ENCODE data around the gene INTS7.
"Not testable (repeated sequence)": the region's sequence is repeated elsewhere in the genome, so short reads cannot be mapped to it uniquely, and the experiment has no call there.

INTS7 gene

DNA sequence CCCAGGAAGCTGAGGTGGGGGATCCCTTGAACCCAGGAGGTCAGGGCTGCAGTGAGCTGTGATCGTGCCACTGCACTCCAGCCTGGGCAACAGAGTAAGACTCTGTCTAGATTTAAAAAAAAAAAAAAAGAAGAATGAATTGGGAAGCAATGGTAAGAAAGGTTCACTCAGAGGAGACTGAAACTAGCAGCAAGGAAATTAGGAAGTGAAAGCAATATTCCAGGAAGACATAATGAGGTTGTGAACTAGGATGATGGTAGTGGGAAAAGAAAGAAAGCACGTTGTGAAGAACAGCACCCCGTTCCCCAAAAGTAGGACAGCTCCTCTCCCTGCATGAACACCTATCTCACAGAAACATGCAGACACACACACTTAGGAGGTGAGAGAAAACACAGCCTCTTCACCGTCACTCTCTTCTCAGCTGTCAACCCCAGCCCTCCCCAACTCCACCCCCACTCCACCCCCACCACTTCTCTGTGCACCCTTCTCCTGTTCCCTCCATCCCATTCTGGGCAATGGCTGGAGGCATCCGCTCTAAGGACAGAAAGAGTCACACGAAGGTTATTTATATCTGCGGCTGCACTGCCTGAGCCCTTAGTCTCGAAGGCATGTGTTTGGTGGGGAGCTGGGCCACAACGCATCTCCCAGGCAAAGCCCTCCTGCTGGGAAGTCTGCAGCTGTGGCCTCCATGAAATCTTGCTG lies 103.0 kb downstream of the INTS7 start:
- no peak for DNase-seq

DNA sequence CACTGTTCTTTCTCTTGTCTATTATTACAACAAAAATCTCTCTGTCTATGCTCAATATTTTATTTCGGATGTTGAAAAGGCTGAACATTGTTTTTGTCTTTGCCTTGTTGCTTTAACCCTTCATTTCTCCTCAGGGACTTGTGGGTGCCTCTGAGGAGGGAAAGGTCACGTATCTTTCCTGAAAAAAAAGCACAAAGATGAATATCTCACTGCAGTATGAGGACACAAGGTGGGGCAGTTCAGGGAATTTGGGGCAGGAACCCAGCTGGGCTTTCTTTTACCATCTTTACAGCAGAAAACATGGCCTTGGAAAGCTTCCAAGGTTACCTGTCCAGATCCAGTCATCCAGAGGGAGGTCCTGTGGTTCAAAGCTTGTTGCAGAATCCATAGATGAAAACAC lies 105.7 kb downstream of the INTS7 start:
- no peak for DNase-seq

DNA sequence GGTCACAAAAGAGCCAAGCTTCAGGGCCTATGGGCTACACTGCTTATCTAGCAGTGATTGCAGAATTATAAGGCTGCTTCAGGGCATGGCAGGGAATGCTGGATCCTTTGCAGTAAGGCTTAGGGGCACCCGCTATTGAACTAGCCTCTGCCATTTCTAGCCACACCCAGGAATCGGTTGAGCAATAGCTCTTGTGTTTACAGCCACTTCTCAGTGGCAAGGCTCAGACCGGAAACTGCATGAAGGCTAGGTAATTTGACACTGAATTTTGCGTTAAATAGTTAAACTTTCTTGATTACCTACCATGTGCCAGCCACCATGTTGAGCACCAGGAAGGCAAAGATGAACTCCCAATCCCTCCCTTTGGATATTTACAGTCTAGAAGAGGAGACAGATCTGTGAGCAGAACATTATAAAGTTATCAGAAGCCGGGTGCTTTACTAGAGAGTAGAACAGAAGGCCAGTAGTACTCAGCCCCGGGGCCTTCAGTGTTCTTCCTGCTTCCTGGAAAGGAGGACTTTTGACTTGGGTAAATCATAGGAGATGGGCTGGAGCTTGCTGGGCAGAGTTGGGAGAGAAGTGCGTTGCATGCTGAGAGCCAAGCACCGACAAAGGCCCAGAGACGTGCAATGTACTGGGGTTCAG lies 106.2 kb downstream of the INTS7 start:
- no peak for DNase-seq

DNA sequence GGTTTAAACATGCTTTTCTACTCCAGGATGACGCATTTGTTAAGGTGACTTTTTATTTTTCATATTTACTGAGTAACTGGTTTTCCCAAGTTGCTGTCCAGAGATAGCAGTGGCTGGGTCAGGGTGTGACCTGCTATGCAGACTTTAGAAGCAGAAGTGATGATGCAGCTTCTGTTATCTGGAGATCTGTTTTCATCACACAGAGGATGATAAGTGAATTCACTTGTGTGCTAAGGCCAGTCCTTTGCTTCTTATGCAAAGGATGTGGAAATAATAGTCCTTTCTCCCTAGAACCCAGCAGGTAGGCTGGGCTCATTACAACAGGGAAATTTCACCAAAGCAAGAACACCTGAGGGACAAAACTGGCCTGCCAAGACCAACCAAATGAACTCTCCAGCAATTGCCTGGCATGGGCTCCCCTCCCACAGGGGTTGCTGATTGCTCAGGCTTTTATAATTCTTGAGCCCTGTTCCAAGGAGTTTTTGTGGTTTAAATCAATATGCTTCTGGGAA lies 107.0 kb downstream of the INTS7 start:
- no peak for DNase-seq

DNA sequence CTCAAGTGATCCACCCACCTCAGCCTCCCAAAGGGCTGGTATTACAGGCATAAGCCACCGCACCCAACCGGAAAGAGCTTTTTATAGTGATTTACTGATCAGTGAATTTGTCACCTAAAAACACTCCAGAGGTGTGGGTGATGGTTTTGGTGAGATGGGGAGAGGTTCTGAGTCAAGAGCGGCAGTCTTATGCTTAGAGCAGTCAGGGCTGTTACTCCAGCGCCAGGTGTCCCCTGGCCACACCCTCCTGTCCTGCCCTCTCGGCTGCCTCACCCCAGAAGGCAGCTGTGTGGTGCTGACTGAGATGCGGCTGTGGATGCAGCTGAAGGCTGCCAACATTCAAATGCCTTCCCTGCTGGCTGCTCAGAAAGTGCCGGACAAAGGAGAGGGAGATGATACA lies 110.3 kb downstream of the INTS7 start:
- no peak for DNase-seq

DNA sequence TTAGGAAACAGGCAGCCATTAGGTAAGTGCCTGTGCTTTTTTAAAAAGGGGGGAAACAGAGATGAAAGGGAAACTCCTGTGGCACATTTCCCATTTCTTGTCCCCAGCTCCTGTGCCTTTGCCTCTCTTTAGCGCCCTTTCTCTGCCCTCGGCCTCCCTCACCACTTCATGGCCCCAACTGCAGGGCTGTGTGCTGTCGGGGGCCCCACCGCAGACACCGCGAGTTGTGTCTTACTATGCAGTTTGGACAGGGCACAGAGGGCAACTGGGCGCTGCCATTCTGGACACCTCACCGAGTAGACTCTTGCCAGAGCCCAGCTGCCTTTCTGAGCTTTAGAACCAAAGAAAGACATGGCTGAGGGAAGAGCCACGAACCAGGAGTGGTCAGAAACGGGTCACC lies 111.1 kb downstream of the INTS7 start:
- no peak for DNase-seq

DNA sequence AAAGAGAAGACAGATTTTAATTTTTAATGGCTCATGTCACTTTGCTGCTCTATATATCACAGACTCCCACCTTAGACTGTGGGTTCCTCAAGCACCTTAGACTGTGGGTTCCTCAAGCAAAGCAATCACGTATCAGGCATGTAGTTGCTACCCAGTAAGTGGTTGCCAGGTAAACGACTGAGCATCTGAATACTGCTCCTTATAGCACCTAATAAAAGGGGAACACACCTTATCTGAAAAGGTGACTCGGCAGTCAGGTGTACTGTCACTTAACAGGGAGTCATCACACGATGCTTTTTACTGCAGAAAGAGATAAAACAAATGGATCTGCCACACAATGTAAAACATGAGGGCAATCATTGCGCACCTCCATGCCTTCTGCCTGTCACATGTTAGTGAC lies 112.3 kb downstream of the INTS7 start:
- no peak for DNase-seq

DNA sequence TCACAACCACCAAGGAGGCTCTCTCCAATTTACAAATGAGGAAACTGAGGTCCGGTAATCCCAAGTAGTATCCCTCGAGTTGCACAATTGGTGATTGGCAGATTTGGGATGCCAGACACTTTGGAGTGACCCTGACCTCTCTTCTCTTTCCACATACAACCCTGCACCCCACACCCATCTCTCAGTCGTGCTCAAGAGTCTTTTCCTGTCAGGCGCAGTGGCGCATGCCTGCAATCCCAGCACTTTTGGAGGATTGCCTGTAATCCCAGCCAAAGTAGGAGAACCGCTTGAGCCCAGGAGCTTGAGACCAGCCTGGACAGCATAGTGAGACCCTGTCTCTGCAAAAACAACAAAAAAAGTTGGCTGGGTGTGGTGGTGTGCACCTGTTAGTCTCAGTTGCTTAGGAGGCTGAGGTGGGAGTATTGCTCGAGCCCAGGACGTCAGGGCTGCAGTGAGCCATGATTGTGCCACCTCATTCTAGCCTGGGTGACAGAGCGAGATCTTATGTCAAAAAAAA lies 113.7 kb downstream of the INTS7 start:
- no peak for DNase-seq

DNA sequence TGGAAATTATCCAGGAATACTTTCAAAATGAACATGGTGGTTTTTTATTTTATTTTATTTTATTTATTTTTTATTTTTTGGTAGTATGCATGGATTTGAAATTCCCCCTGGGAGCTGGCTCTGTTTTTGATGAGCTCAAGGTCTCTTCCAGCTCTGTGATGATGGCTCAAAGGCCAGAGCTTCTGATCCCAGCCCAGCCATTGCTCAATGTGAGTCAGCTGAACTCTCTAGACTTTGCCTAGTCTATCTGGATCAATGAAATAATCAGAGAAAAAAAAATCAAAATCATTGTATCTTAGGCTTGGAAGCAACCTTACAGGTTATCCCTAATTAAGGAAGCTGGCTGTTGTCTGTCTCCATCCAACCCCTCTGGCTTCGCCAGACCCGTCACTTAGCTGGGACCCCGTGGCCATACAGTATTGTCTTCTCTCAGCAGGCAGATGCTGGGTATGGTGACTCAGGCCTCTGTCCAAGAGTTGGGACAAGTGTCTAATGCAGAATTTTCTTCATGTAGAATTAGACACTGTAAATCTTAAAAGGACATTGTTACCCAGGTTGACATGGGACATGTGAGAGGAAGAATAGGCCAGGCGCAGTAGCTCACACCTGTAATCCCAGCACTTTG lies 114.6 kb downstream of the INTS7 start:
- no peak for DNase-seq

DNA sequence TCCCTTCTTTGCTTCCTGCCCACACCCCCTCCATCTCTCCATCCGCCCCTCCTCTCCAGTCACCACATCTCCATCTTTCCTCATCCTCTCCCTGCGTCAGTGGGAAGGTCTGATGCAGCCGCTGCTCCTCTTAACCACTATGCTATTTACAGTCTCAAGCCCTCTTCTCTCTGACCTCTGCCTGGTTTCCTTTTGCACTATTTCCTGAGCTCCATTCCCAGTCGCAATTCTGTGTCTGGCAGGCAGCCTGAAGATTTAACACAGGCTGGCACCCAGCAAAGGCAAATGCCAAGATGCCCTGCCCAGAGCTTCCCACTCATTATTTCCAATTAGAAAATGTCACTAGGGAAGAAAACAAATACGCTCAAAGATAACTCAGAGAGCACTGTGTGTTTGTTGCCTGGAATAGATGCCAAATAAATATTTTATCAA lies 115.2 kb downstream of the INTS7 start:
- no peak for DNase-seq

DNA sequence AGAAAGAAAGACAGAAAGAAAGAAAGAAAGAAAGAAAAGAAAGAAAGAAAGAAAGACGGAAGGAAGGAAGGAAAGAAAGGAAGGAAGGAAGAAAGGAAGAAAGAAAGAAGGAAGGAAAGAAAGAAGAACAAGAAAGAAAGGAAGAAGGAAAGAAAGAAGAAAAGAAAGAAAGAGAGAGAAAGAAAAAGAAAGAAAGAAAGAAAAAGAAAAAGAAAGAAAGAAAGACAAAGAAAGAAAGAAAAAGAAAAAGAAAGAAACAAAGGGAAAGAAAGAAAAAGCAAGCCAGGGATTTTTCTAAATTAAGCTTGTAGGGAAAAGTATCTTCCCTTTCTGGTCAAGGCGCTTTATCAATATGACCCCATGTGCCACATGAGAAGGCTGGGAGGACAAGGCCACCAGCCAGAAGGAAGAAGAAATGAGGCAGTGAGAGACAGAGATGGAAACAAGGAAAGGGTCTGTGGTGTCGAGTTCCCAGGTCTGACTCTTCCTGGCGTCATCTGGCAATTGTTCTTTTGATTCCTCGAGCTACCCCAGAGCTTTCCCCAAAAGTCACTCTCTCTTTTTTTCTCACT lies 116.4 kb downstream of the INTS7 start:
- no peak for DNase-seq

DNA sequence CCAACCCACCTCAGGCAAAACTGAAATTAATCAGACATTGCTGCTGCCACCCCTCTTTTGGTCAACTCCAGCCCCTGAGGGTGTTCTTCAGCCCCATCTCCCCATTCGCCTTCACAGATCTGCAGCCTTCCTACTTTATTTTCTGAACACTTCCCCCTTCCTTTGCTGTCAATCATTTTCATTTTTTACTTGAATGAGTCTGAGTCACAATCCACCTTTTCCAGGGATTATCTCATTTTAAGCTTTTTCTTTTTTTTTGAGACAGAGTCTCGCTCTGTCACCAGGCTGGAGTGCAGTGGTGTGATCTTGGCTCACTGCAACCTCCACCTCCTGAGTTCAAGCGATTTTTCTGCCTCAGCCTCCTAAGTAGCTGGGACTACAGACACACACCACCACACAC lies 118.9 kb downstream of the INTS7 start:
- DNase-seq, result not testable (repeated sequence)

DNA sequence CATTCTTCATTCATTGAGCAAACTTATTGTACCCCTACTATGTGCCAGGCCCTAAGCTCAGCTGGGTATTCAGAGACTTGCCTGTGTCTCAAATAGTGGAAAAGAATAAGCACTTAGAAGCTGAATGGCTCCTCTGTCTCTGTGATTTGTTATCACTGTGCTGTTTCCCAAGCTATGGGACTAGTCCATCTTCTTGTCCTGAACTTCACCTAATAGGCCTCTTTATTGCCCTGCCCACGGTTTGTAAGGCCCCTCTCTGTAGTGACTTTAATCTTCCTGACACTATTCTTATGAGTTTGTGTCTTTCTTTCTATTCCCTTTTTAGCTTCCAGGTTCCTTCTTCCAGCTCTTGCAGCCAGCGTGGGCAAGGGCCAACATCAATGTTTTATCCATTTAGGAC lies 119.4 kb downstream of the INTS7 start:
- DNase-seq, result no peak

DNA sequence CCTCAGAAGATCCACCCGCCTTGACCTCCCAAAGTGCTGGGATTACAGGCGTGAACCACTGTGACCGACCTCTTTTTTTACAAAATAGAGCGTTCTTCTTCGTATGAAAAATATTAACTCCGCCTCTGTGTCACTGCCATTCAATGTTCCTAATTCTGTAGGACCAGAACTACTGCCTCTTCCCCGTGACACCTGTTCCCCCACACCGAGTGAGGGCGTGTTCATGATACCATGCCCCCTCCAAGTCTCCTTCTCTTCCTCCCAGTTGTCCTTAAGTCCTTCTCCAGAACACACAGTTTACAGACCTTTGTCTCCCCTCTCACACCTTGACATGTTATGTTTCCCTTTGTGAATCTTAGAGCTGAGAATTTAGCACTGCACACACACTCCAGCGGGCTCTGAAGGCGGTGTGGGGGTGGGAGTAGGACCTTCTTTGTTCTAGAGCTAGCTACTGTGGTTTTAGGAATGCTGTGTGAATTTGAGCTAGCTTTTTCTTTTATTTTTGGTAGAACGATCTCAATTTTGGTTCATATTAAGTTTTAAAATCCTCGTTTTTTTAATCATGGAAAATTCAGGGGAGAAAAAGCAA lies 122.4 kb downstream of the INTS7 start:
- DNase-seq, result no peak

DNA sequence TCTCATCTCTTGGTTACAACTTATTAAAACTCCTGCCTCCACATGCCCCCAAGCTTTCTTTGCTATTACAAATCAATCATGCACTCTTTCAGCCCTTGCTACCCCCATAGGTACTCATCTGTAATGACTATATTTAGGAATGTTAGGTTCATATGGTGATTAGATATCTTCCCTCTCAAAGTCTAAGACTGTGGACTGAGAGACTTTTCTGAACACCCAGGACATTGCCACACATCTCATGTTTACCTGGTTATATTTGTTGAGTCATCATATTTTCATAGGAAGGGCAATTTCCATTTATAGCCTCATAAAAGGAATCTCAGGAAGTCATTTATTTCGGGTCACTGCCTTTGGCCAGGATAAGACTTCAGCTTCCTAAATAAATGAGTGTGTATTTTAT lies 123.3 kb downstream of the INTS7 start:
- no peak for DNase-seq

DNA sequence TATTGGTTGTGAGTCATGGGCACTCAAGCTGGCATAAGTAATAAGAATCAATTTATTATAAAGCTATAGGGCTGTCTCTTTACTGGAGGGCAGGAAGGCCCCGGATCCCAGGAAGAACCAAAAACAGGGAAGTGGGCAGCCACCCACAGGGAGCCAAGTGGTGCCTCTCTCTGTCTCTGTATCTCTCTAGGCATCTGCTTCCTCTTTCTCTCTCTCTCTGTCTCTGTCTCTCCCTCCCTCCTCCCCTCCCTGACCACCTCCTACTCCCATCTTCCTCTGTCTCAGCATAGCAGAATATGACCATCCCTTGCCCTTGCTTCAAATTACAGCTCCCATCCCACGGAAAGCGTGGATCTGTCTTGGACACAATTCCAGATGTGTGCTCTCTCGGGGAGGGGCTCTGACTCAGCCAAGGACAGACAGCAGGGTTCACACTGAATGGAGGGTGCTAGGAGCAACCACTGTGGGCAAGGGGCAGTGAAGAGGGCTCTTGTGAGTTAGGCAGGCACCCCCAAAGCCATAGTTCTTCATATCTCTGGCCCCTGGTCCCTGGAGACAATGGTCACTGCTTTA lies 124.4 kb downstream of the INTS7 start:
- DNase-seq, result no peak

DNA sequence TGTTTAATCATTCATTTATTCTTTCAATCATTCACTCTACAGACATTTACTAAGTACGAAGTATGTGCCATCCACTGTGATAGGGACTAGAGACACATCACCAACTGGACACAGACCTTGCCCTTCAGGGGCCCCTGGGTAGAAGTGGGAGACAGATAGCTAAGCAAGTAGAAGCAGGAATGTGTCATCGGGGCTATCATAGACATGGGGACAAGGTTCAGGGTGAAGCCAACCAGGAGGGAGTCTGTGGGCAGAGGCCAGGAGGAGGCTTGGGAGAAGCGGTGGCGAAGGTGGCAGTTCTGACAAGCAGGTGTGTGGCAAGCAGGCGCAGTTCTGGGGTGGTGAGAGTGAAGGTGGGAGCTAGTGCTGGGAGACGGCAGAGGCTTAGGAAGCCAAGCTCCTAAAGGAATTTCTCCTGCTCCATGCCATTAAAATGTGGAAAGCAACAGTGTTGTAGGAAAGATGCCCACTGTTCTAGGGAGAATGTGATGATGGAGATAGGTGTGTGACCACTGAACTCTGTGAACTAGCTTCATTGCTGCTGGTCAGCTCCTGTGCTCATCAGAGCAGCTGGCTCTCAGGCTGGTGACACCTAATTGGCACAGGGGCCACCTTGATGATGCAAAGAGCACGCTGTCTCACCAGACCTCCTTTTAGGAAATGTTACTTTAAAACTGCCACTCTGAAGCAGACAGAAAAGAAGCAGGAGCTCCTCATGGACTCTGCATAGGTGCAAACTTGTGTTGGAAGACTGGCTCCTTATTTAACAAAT lies 125.1 kb downstream of the INTS7 start:
- DNase-seq, result no peak

DNA sequence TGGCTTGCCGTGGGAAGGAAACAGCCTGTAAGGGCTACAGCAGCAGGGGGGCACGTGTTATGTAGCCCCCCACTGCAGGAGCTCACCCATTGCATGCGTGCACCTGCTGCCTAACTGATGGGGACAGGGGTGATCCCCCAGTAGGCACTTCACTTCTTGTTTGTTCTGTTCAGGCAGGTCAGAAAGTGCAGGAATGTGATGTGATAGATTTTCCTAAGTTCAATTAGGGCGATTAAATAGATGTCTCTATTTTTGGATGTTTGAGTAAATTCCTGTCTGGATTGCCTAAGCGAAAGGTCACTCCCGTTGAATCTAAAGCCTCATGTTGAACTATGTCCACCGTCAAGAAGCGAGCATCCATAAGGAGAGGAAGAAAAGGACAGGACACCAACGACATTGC lies 126.0 kb downstream of the INTS7 start:
- DNase-seq, result no peak

DNA sequence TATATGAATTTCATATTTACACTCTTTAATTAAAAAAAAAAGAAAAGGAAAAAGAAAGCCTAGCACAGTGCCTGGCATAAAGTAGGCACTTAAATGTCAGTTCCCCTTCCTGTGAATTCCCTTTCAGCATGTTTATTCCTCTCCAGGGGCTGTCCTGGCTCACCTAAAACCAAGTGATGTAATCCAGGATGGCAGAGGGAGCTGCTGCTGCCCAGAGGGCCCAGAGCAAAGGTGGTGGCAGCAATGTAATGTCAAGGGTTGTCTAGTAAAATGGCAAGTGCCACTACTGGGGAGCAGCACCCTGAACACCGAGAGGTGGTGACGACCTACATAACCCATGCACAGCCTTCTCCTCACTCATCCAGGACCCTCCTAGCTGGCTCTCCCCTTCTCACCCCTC lies 126.4 kb downstream of the INTS7 start:
- DNase-seq, result no peak

DNA sequence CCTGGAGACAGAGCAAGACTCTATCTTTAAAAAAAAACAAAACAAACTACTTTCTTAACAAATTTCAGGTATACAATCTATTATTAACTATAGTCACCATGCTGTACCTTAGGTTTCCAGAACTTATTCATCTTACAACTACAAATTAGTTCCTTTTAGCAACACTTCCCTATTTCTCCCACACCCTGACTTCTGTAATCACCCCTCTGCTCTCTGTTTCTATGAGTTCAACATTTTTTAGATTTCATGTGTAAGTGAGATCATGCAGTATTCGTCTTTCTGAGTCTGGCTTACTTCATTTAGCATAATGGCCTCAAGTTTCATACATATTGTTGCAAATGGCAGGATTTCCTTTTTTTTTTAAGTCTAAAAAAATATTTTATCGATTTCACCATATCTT lies 126.9 kb downstream of the INTS7 start:
- no peak for DNase-seq

DNA sequence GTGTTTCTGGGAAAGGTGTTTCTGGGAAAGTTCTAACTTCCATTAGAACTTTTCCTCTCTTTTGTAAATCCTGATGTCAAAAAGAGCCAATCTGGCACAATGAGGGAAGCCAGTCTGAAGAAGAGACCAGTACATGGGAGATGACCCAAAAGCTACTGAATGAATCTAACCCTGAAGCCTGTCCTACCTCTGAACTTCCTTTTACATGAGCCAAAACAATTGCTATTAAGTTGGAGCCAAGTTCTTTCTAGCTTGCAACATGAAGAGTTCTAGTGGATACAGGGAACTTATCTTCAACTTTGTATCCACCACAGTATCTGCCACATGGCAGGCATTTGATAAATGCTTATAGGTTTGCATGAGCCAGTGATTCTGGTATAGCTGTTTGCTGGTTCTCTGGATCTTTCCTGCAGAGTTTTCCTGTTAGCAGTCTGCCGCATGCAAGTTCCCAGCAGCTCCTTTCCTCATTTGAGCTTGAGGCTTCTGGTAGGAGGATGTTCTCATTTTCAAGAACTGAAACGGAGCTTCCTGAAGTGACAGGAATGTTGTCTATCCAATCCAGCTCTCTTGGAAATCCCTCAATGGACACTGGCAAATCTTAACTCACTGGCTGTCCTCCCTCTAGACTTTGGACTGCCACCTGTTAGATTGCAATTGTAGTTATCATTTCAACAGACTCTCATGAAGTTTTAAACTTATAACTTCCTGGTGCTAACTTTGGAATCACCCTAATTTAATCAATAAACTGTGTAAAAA lies 131.7 kb downstream of the INTS7 start:
- no peak for DNase-seq

Measured in CD4-positive, alpha-beta T cell treated with Interleukin-10 for 1 hour (primary cell).